MM.1S (cell line): ENCODE data around the gene QRICH1.

ENCODE experiments used
- EZH2 ChIP-seq: fragments of 300-600 bp; sonication (generic); optimal IDR thresholded peaks from 2 replicates; pipeline ENCODE3; 2017; ENCODE audit warnings: low read depth, mild to moderate bottlenecking, antibody characterized with exemption, low read length, mixed read lengths
- TF ChIP-seq, protein P1 (sequence below): fragments of 300-600 bp; sonication (generic); IDR thresholded peaks from 2 replicates; pipeline ENCODE4 v1.5.1; 2016; ENCODE audit warnings: antibody characterized with exemption, low read length, mixed read lengths

DNA sequence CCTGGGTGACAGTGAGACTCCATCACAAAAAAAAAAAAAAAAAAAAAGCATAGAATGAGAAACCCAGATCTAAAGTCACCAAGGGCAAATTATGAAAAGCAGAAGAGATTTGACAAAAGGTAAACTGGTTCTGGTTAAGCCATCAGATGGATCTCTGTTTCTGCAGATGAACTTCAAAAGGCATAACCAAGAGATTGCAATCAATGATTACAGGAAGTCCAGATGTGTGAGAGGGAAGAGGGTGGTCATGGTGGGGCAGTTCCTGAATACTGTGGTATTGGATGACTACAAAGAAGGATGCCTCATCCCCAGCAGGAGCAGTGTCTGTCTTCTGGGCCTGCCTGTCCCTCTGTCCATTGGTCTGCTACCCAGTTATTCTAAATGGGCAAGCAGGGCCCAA is 100.0 kb downstream of the QRICH1 start:
- TF ChIP-seq, protein P1, sequence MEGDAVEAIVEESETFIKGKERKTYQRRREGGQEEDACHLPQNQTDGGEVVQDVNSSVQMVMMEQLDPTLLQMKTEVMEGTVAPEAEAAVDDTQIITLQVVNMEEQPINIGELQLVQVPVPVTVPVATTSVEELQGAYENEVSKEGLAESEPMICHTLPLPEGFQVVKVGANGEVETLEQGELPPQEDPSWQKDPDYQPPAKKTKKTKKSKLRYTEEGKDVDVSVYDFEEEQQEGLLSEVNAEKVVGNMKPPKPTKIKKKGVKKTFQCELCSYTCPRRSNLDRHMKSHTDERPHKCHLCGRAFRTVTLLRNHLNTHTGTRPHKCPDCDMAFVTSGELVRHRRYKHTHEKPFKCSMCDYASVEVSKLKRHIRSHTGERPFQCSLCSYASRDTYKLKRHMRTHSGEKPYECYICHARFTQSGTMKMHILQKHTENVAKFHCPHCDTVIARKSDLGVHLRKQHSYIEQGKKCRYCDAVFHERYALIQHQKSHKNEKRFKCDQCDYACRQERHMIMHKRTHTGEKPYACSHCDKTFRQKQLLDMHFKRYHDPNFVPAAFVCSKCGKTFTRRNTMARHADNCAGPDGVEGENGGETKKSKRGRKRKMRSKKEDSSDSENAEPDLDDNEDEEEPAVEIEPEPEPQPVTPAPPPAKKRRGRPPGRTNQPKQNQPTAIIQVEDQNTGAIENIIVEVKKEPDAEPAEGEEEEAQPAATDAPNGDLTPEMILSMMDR: no peak
- TF ChIP-seq EZH2: no peak
